ENCODE measurements around the gene KRTAP2-4.

The KRTAP2-4 gene

DNA sequence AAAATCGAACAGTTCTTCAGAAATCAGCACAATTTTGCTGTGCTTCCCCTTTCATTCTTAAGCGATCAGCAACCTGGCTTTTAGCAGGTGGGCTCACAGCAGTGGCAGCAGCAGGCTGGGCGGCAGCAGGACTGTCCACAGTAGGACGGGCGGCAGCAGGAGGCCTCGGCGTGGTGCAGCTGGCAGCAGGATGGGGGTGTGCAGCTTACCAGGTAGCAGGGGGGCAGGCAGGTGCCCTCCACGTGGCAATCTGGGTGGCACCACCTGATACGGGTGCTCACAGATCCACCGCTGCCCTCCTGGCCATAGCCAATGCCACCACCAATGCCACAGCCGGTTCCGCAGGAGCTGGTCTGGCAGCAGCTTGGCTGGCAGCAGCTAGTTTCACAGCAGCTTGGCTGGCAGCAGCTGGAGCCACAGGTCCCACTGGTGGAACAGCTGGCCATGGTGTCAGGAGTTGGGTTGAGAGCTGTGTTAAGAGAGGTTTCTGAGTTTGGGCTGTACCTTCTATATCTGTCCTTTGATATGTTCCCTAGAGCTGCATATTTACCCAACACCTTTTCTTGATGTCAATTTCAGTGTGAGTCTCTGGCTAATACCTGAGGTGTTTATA lies 35.9 kb downstream of the KRTAP2-4 start, which contains the start of gene KRTAP1-4:
Gene KRTAP1-4 (minus strand): TSS at position 563 of the 613 bp plus-strand sequence. CDS start 117 bp downstream, at position 446.
- no peak for DNase-seq
- peaks cover 49% of the 10 kb centered on the region for H3K27me3 Mint-ChIP-seq
- no peaks in the 10 kb centered on the region for H3K36me3 Mint-ChIP-seq (ENCODE audit: low read depth)
- H3K27ac Mint-ChIP-seq, result no peak within 1 kb of the TSS
- H3K4me1 Mint-ChIP-seq (ENCODE audit: low read depth), result no peaks in the 10 kb centered on the region
- H3K4me3 Mint-ChIP-seq, result no peak within 1 kb of the TSS
- H3K9me3 Mint-ChIP-seq, result no peaks in the 10 kb centered on the region

DNA sequence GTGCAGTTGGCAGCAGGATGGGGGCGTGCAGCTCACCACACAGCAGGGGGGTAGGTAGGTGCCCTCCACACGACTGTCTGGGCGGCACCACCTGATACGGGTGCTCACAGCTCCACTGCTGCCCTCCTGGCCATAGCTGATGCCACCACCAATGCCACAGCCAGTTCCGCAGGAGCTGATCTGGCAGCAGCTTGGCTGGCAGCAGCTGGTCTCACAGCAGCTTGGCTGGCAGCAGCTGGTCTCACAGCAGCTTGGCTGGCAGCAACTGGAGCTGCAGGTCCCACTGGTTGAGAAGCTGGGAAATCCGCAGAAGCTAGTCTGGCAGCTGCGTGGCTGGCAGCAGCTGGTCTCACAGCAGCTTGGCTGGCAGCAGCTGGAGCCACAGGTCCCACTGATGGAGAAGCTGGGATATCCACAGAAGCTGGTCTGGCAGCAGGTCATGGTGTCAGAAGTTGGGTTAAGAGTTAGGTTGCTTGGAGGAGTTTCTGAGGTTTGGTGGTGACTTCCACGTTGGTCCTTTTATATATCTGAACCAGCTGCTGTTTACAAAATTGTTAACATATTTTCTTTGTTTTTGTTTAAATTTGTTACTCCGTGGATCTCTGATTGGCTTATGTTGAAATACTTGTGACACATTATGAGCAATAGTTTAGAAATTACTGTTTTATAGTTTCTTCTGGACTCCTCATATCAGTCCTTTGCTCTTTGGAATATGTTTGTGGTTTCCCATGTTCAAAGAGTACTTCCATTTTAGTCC lies 38.8 kb downstream of the KRTAP2-4 start, which contains the start of gene KRTAP1-5:
Gene KRTAP1-5 (minus strand): TSS at position 494 of the 757 bp plus-strand sequence. CDS start 53 bp downstream, at position 441.
- Mint-ChIP-seq H3K36me3 (ENCODE audit: low read depth) (no peaks in the 10 kb centered on the region), H3K4me3 (no peak within 1 kb of the TSS), H3K9me3 (no peaks in the 10 kb centered on the region), H3K27me3 (peaks cover 53% of the 10 kb centered on the region), H3K27ac (no peak within 1 kb of the TSS), H3K4me1 (ENCODE audit: low read depth) (no peaks in the 10 kb centered on the region)
- no peak for DNase-seq

DNA sequence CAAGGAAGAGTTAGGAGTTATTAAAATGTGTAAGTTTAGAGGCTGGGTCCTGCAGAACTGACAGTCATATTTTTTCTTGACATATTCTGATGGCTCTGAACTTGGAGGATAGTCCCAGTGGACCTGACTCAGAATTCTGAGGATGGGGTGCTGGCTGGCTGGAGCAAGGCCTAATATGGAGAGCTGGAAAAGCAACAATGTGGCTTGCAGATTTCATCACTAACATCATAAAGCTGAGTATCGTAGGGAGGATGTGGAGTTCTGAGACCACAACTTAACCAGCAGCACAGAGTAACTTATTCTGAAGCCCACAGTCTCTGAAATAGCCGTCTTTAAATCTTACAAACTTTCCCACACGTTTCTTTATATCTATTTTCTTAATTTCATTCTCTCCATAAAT lies 41.0 kb downstream of the KRTAP2-4 start:
- no peaks in the 10 kb centered on the region for H3K36me3 Mint-ChIP-seq (ENCODE audit: low read depth)

DNA sequence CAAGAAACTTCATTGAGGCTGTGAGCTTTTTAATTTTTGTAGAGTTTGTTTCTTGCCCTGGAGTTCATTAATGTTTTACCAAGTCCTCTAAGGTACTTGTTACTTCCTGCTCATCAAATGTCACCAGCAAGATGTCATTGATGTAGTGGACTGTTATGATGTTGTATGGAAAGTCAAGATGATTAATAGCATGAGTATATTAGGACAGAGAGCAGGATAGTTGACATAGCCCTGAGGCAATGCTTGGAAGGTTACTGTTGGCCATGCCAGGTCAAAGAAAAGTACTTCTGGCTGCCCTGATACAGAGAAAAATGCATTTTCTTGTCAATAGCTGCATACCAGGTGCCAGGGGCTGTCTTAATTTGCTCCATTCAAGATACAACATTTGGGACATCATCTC lies 45.3 kb downstream of the KRTAP2-4 start:
- no peaks in the 10 kb centered on the region for H3K36me3 Mint-ChIP-seq (ENCODE audit: low read depth)
- no peaks in the 10 kb centered on the region for H3K4me1 Mint-ChIP-seq (ENCODE audit: low read depth)
- H3K27ac Mint-ChIP-seq, result no peak overlapping the region
- H3K9me3 Mint-ChIP-seq, result no peaks in the 10 kb centered on the region
- peaks cover 28% of the 10 kb centered on the region for H3K27me3 Mint-ChIP-seq
- H3K4me3 Mint-ChIP-seq, result no peak overlapping the region
- no peak for DNase-seq

More for the DNA sequence above, 41.0 kb downstream of the KRTAP2-4 start:
- peaks cover 49% of the 10 kb centered on the region for H3K27me3 Mint-ChIP-seq
- no peaks in the 10 kb centered on the region for H3K4me1 Mint-ChIP-seq (ENCODE audit: low read depth)
- H3K27ac Mint-ChIP-seq, result no peak overlapping the region
- H3K4me3 Mint-ChIP-seq, result no peak overlapping the region
- no peaks in the 10 kb centered on the region for H3K9me3 Mint-ChIP-seq
- DNase-seq, result no peak

DNA sequence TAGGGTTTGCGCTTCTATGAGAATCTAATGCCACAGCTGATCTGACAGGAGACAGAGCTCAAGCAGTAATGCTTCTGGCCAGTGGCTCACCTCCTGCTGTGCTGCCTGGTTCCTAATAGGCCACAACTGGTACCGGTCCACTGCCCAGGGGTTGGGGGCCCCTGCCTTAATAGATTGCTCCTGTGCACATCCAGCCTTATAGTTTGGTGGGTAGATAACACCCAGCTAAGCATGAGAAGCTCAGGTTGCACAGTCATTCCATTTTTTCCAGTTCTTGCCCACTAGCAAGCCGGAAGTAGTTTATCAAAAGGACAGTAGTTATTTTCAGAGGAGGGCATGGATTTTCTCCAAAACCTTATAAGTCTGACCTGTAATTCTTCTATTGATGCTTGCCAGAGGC lies 46.3 kb downstream of the KRTAP2-4 start:
- peaks cover 26% of the 10 kb centered on the region for H3K27me3 Mint-ChIP-seq
- DNase-seq, result no peak
- H3K4me1 Mint-ChIP-seq (ENCODE audit: low read depth), result no peaks in the 10 kb centered on the region
- H3K4me3 Mint-ChIP-seq, result no peak overlapping the region
- no peaks in the 10 kb centered on the region for H3K9me3 Mint-ChIP-seq
- H3K36me3 Mint-ChIP-seq (ENCODE audit: low read depth), result no peaks in the 10 kb centered on the region
- no peak overlapping the region for H3K27ac Mint-ChIP-seq

DNA sequence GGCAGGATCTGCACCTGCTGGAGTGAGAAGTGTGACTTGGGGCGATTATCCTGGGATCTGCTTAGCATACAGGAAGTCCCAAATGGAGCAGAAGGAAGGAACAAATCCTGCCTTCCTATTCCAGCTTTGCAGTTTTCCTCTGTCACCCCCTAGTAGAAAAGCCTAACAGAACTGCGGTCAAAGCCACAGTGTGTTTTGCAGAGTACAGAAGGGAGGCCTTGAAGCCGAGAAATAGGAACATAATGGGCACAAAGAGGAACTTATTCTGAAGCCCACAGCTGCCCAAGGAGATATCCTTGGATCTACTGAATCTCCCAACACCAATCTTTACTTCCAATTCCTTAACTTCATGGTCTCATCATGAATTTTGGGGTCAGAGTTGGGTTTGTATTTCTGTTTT lies 47.1 kb downstream of the KRTAP2-4 start:
- Mint-ChIP-seq H3K4me1 (ENCODE audit: low read depth) (no peaks in the 10 kb centered on the region), H3K36me3 (ENCODE audit: low read depth) (no peaks in the 10 kb centered on the region), H3K9me3 (no peaks in the 10 kb centered on the region), H3K27me3 (peaks cover 26% of the 10 kb centered on the region), H3K27ac (no peak overlapping the region), H3K4me3 (no peak overlapping the region)
- no peak for DNase-seq

DNA sequence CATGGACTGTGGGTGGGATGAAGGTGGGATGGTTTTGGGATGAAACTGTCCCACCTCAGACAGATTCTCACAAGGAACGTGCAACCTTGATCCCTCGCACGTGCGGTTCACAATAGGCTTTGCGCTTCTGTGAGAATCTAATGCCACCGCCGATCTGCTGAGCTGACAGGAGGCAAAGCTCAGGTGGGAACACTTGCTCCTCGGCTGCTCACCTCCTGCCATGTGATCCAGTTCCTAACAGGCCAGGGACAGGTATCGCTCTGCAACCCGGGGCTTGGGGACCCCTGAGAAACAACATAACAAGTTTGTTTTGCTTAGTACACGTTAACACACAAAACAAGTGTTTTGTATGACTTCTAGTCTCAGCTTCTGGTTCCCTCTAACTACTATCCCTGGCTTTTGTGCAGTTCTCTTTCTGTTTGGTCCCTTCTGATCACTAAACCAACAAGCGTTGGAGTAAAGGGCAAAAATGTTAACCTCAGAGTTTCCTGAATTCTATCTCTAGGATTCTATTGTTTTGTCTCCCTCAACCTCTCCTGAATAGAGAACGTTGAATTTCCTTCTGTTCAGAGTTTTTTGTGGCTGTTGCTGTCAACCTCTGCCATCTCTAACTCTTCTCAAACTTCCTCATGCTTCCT lies 49.0 kb downstream of the KRTAP2-4 start:
- Mint-ChIP-seq H3K36me3 (ENCODE audit: low read depth) (no peaks in the 10 kb centered on the region), H3K9me3 (no peaks in the 10 kb centered on the region), H3K27me3 (peaks cover 13% of the 10 kb centered on the region), H3K27ac (no peak overlapping the region), H3K4me1 (ENCODE audit: low read depth) (no peaks in the 10 kb centered on the region), H3K4me3 (no peak overlapping the region)
- no peak for DNase-seq

DNA sequence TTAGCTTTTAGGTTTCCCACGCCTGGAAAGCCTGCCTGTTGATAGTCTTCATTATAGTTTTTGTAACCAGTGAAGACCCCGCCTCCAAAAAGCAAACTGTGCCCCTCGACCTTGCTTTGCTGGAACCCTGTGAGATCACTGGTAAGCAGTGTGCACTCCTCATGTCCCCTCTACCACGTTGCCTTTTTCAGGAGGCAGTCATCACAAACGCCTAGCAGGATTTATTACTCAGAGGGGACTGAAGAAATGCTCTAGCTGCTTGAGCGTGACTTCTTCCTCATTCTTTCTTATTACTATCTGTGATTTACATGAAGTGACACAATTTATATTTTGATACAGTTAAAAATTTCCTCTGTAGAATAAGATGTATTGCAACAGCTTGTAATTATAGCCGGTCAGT lies 50.2 kb downstream of the KRTAP2-4 start:
- Mint-ChIP-seq H3K27me3 (peaks cover 6% of the 10 kb centered on the region), H3K9me3 (no peaks in the 10 kb centered on the region)

More for the DNA sequence above, 50.2 kb downstream of the KRTAP2-4 start:
- no peaks in the 10 kb centered on the region for H3K36me3 Mint-ChIP-seq (ENCODE audit: low read depth)
- no peak overlapping the region for H3K27ac Mint-ChIP-seq
- no peak overlapping the region for H3K4me3 Mint-ChIP-seq
- H3K4me1 Mint-ChIP-seq (ENCODE audit: low read depth), result no peaks in the 10 kb centered on the region
- no peak for DNase-seq
